ENCODE data around the gene DYSF. TPM values are rescaled to one million over a fixed set of nuclear protein-coding genes. Genes with fewer than 3 reads are reported as not detected.

DYSF gene
- total RNA-seq, 1 donor from 2014 or later: 0.13 TPM

GRCh38 chr2:71599038-71599437 lies 145.7 kb downstream of the DYSF start:
- DNase-seq (no peak), ATAC-seq (ENCODE audit: low read depth) (no peak)
- ChIA-PET POLR2A (no interaction called here), CTCF (no interaction called here)
- Mint-ChIP-seq H3K36me3 (ENCODE audit: low read depth) (no peaks in the 10 kb centered on the region), H3K9me3 (no peaks in the 10 kb centered on the region), H3K4me3 (no peak overlapping the region), H3K27ac (no peak overlapping the region), H3K27me3 (peaks cover 8% of the 10 kb centered on the region), H3K4me1 (no peaks in the 10 kb centered on the region)
- TF ChIP-seq CTCF (IDR thresholded peaks at IDR 0.05): no peak
- intact Hi-C loops (cut with micrococcal nuclease): no loop called here

- ChIA-PET POLR2A (no interaction called here), CTCF (no interaction called here)
- Mint-ChIP-seq H3K4me1 (no peaks in the 10 kb centered on the region), H3K36me3 (ENCODE audit: low read depth) (no peaks in the 10 kb centered on the region), H3K9me3 (no peaks in the 10 kb centered on the region), H3K27me3 (peaks cover 13% of the 10 kb centered on the region), H3K4me3 (no peak overlapping the region), H3K27ac (no peak overlapping the region)
- DNase-seq: no peak
- no peak for ATAC-seq (ENCODE audit: low read depth)
- intact Hi-C loops (cut with micrococcal nuclease): no loop called here
- TF ChIP-seq CTCF (IDR thresholded peaks at IDR 0.05): no peak
Measured at GRCh38 chr2:71599646-71600236, 146.4 kb downstream of the DYSF start.

GRCh38 chr2:71600555-71600954 lies 147.2 kb downstream of the DYSF start:
- no peak overlapping the region for H3K4me3 Mint-ChIP-seq
- H3K27me3 Mint-ChIP-seq: peaks cover 17% of the 10 kb centered on the region
- H3K36me3 Mint-ChIP-seq (ENCODE audit: low read depth): no peaks in the 10 kb centered on the region
- no peaks in the 10 kb centered on the region for H3K4me1 Mint-ChIP-seq
- POLR2A ChIA-PET: no interaction called here
- H3K9me3 Mint-ChIP-seq: no peaks in the 10 kb centered on the region
- no peak for ATAC-seq (ENCODE audit: low read depth)
- intact Hi-C loops (cut with micrococcal nuclease): no loop called here
- no peak for DNase-seq
- H3K27ac Mint-ChIP-seq: no peak overlapping the region
- CTCF ChIA-PET: no interaction called here
- no peak for TF ChIP-seq CTCF (IDR thresholded peaks at IDR 0.05)

- Mint-ChIP-seq H3K9me3 (no peaks in the 10 kb centered on the region), H3K27ac (no peak overlapping the region), H3K27me3 (peaks cover 17% of the 10 kb centered on the region), H3K4me3 (no peak overlapping the region), H3K36me3 (ENCODE audit: low read depth) (no peaks in the 10 kb centered on the region), H3K4me1 (no peaks in the 10 kb centered on the region)
- ATAC-seq (ENCODE audit: low read depth) (no peak), DNase-seq (no peak)
- intact Hi-C loops (cut with micrococcal nuclease): no loop called here
- CTCF ChIA-PET: no interaction called here
- POLR2A ChIA-PET: no interaction called here
- TF ChIP-seq CTCF (IDR thresholded peaks at IDR 0.05): no peak
Measured at GRCh38 chr2:71601136-71602114, 148.1 kb downstream of the DYSF start.

GRCh38 chr2:71602115-71602495 lies 148.7 kb downstream of the DYSF start:
- H3K27me3 Mint-ChIP-seq: peaks cover 17% of the 10 kb centered on the region
- no peak for TF ChIP-seq CTCF (IDR thresholded peaks at IDR 0.05)
- no peak overlapping the region for H3K4me3 Mint-ChIP-seq
- CTCF ChIA-PET: no interaction called here
- no peaks in the 10 kb centered on the region for H3K36me3 Mint-ChIP-seq (ENCODE audit: low read depth)
- DNase-seq: no peak
- POLR2A ChIA-PET: no interaction called here
- no peak overlapping the region for H3K27ac Mint-ChIP-seq
- no peaks in the 10 kb centered on the region for H3K4me1 Mint-ChIP-seq
- ATAC-seq (ENCODE audit: low read depth): no peak
- no peaks in the 10 kb centered on the region for H3K9me3 Mint-ChIP-seq
- intact Hi-C loops (cut with micrococcal nuclease): no loop called here
